GM18505 (cell line): ENCODE results near the gene SAMD11.
"Not testable (repeated sequence)": the region's sequence is repeated elsewhere in the genome, so short reads cannot be mapped to it uniquely, and the experiment has no call there.

Source experiments
- ATAC-seq: cut with Tn5 transposase; IDR thresholded peaks from one replicate; pipeline ENCODE4 v1.9.1; 2021; ENCODE audit not compliant: unreplicated experiment
- POLR2A ChIP-seq: IDR thresholded peaks from 4 replicates; pipeline ENCODE4 v1.6.1; 2011; ENCODE audit warnings: borderline replicate concordance; ENCODE audit not compliant: insufficient read depth, insufficient read length; ENCODE audit errors: extremely low read depth

The SAMD11 gene

DNA sequence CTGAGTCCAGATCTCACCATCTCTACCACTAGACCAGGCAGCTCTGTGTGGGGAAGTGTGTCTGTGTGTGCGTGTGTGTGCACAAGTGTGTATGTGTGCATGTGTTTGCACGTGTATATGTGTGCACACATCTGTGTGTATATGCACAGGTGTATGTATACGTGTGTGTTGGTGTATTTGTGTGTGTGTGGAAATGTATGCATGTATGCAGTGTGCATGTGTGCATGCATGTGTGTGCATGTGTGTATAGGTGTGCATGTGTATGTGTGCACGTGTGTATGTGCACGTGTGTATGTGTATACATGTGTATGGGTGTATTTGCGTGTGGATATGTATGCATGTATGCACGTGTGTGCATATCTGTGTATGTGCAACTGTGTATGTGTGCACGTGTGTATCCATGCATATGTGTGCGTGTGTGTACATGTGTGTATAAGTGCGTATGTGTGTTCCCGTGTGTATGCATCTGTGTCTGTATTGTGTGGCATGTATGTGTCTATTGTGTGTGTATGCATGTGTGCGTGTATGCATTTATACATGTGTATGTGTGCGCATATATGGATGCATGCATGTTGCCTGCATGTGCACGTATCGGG, 45.6 kb downstream of the SAMD11 start:
- no peak for TF ChIP-seq POLR2A
- ATAC-seq = no peak

DNA sequence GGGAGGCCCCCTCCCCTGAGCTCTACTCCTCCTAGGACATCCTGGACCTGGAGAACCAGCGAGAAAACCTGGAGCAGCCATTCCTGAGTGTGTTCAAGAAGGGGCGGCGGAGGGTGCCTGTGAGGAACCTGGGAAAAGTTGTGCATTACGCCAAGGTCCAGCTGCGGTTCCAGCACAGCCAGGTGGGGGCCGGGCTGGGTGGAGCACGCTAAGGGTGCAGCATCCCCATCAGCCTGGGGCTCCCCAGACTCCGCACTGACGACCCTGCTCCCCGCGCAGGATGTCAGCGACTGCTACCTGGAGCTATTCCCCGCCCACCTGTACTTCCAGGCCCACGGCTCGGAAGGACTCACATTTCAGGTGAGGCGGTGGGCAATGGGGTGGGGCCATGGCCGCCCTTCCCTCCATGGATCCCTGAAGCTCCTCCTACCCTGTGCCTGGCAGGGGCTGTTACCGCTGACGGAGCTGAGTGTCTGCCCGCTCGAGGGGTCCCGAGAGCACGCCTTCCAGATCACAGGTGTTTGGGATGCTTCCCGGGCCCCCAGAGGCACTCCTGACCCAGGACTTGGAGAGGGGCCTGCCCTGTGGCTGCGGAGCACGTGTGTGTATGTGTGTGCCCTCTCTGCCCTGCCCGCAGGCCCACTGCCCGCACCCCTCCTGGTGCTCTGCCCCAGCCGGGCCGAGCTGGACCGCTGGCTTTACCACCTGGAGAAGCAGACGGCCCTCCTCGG, 46.7 kb downstream of the SAMD11 start:
- TF ChIP-seq POLR2A = no peak
- no peak for ATAC-seq

GRCh38 chr1:970973-971730, 47.4 kb downstream of the SAMD11 start:
- TF ChIP-seq POLR2A = no peak
- no peak for ATAC-seq

- TF ChIP-seq POLR2A = no peak
- ATAC-seq = no peak
These were observed 48.2 kb downstream of the SAMD11 start for GRCh38 chr1:971751-972506.

DNA sequence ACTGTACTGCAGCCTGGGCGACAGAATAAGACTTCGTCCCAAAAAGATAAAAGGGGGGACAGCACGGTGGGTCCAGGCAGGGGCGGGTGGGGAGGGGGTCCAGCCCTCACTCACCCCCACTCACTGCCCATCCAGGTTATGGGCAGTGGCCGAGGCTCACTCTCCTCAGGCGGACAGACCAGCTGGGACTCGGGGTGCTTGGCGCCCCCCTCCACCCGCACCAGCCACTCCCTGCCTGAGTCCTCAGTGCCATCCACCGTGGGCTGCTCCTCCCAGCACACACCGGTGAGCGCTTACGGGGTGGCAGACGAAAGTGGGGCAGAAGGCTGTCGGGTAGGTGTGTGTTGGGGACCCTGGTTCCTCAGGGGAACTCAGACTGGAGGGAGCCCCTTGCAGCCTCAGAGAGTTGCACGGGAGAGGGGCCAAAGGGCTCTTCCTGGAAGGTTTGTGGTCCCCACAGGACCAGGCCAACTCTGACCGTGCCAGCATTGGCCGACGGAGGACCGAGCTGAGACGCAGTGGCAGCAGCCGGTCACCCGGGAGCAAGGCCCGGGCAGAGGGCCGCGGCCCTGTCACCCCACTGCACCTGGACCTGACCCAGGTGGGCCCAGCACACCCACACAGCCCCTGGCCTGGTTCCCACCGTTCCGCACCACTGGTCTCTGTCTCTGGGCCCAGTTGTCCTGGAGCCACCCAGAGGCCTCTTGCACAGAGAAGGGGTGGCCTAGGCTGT, 49.2 kb downstream of the SAMD11 start:
- no peak for ATAC-seq
- no peak for TF ChIP-seq POLR2A

GRCh38 chr1:973459-974292, 50.0 kb downstream of the SAMD11 start:
- ATAC-seq = no peak

DNA sequence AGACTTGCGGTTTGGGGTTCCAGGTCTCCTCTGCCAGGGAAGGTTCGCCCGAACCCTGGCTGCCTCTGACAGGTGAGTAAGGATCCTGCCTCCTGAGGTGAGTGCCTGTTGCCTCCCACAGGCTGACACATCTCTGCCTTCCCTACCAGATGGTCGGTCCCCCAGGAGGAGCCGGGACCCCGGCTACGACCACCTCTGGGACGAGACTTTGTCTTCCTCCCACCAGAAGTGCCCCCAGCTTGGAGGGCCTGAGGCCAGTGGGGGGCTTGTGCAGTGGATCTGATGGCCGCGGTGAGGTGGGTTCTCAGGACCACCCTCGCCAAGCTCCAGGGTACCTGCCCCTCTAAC, 50.5 kb downstream of the SAMD11 start:
- no peak for TF ChIP-seq POLR2A
- ATAC-seq = no peak

More at GRCh38 chr1:973459-974292, 50.0 kb downstream of the SAMD11 start:
- no peak for TF ChIP-seq POLR2A

- no peak for ATAC-seq
- TF ChIP-seq POLR2A = no peak
These were observed 51.1 kb downstream of the SAMD11 start for GRCh38 chr1:974687-975328.

GRCh38 chr1:975365-975764, 51.6 kb downstream of the SAMD11 start:
- ATAC-seq = no peak
- TF ChIP-seq POLR2A = no peak

GRCh38 chr1:975896-976683, 52.4 kb downstream of the SAMD11 start:
- no peak for TF ChIP-seq POLR2A
- ATAC-seq = no peak

GRCh38 chr1:976791-977190, 53.1 kb downstream of the SAMD11 start:
- not testable (repeated sequence) for ATAC-seq
